HEK293T (cell line): ENCODE results near the gene SRBD1.

Experiments used
- CTCF ChIA-PET: fragments of 350-600 bp; formaldehyde crosslinking; extraction: SDS; loops from one replicate; lab custom pipeline; 2021; ENCODE audit warnings: antibody characterized with exemption, inconsistent platforms; lab: Yijun Ruan, JAX
- POLR2A ChIA-PET: fragments of 350-600 bp; formaldehyde crosslinking; extraction: SDS; loops from one replicate; lab custom pipeline; 2020; ENCODE audit warnings: antibody characterized with exemption, inconsistent platforms; lab: Yijun Ruan, JAX
- DNase-seq: peaks from one replicate; pipeline ENCODE4 v3.0.0; 2012; ENCODE audit warnings: mixed read lengths; ENCODE audit errors: extremely low spot score
- ARNT ChIP-seq: fragments of 450-650 bp; IDR thresholded peaks from 2 replicates; pipeline ENCODE4 v1.6.1; 2017; ENCODE audit warnings: mild to moderate bottlenecking
- BHLHE40 ChIP-seq: fragments of 450-650 bp; IDR thresholded peaks from 2 replicates; pipeline ENCODE4 v1.6.1; 2016; ENCODE audit warnings: mild to moderate bottlenecking, moderate library complexity, borderline replicate concordance
- CTBP1 ChIP-seq: fragments of 450-650 bp; IDR thresholded peaks from 2 replicates; pipeline ENCODE4 v1.6.1; 2016; ENCODE audit warnings: borderline replicate concordance
- ELF4 ChIP-seq: fragments of 450-650 bp; IDR thresholded peaks from 2 replicates; pipeline ENCODE4 v1.6.1; 2017; ENCODE audit warnings: antibody characterized with exemption
- FOXA1 ChIP-seq: fragments of 450-650 bp; IDR thresholded peaks from 2 replicates; pipeline ENCODE4 v1.6.1; 2016; ENCODE audit warnings: mild to moderate bottlenecking
- FOXK2 ChIP-seq: fragments of 450-650 bp; IDR thresholded peaks from 2 replicates; pipeline ENCODE4 v1.6.1; 2016; ENCODE audit warnings: mild to moderate bottlenecking
- FOXM1 ChIP-seq: fragments of 450-650 bp; IDR thresholded peaks from 2 replicates; pipeline ENCODE4 v1.6.1; 2017; ENCODE audit warnings: mild to moderate bottlenecking, borderline replicate concordance
- HDGF ChIP-seq: fragments of 450-650 bp; IDR thresholded peaks from 2 replicates; pipeline ENCODE4 v1.6.1; 2017; ENCODE audit warnings: antibody characterized with exemption, borderline replicate concordance
- L3MBTL2 ChIP-seq: fragments of 450-650 bp; conservative IDR thresholded peaks from 2 replicates; pipeline ENCODE4 v1.6.1; 2016; ENCODE audit warnings: mild to moderate bottlenecking
- LEF1 ChIP-seq: fragments of 450-650 bp; IDR thresholded peaks from 2 replicates; pipeline ENCODE4 v1.6.1; 2017; ENCODE audit warnings: mild to moderate bottlenecking, borderline replicate concordance
- NFRKB ChIP-seq: fragments of 450-650 bp; IDR thresholded peaks from 2 replicates; pipeline ENCODE4 v1.6.1; 2016; ENCODE audit warnings: mild to moderate bottlenecking, moderate library complexity
- SP1 ChIP-seq: fragments of 450-650 bp; IDR thresholded peaks from 2 replicates; pipeline ENCODE4 v1.6.1; 2017
- SUZ12 ChIP-seq: fragments of 450-650 bp; IDR thresholded peaks from 2 replicates; pipeline ENCODE4 v1.6.1; 2016; ENCODE audit warnings: mild to moderate bottlenecking
- TARDBP ChIP-seq: fragments of 450-650 bp; IDR thresholded peaks from 2 replicates; pipeline ENCODE4 v1.6.1; 2016
- ZNF384 ChIP-seq: fragments of 450-650 bp; IDR thresholded peaks from 2 replicates; pipeline ENCODE4 v1.6.1; 2016
- TF ChIP-seq, protein P1 (sequence below): fragments of 450-650 bp; IDR thresholded peaks from 2 replicates; pipeline ENCODE4 v1.6.1; 2016

The SRBD1 gene

GRCh38 chr2:45533771-45534170, 77.3 kb downstream of the SRBD1 start:
- TF ChIP-seq, protein P1, sequence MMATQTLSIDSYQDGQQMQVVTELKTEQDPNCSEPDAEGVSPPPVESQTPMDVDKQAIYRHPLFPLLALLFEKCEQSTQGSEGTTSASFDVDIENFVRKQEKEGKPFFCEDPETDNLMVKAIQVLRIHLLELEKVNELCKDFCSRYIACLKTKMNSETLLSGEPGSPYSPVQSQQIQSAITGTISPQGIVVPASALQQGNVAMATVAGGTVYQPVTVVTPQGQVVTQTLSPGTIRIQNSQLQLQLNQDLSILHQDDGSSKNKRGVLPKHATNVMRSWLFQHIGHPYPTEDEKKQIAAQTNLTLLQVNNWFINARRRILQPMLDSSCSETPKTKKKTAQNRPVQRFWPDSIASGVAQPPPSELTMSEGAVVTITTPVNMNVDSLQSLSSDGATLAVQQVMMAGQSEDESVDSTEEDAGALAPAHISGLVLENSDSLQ, result no peak
- TF ChIP-seq BHLHE40 (no peak), FOXA1 (no peak), ELF4 (no peak), CTBP1 (no peak), L3MBTL2 (no peak), NFRKB (no peak), FOXM1 (no peak)
- POLR2A ChIA-PET, result no interaction called here
- CTCF ChIA-PET, result no interaction called here
- no peak for DNase-seq

- ChIA-PET POLR2A (no interaction called here), CTCF (no interaction called here)
- TF ChIP-seq L3MBTL2, result no peak
- TF ChIP-seq SP1, result no peak
- no peak for TF ChIP-seq LEF1
- no peak for TF ChIP-seq FOXK2
- TF ChIP-seq TARDBP, result no peak
- TF ChIP-seq CTBP1, result no peak
- no peak for TF ChIP-seq FOXM1
- TF ChIP-seq ZNF384, result no peak
- TF ChIP-seq, protein P1, result no peak
- no peak for TF ChIP-seq ELF4
- TF ChIP-seq ARNT, result no peak
- TF ChIP-seq SUZ12, result no peak
- no peak for TF ChIP-seq NFRKB
- no peak for TF ChIP-seq HDGF
- no peak for TF ChIP-seq BHLHE40
- TF ChIP-seq FOXA1, result no peak
- no peak for DNase-seq
Measured at GRCh38 chr2:45532181-45532580, 78.9 kb downstream of the SRBD1 start.

- ChIA-PET CTCF (no interaction called here), POLR2A (no interaction called here)
- TF ChIP-seq ELF4 (no peak), FOXK2 (no peak), LEF1 (no peak)
- DNase-seq, result no peak
Measured at GRCh38 chr2:45524016-45524415, 87.1 kb downstream of the SRBD1 start.

DNA sequence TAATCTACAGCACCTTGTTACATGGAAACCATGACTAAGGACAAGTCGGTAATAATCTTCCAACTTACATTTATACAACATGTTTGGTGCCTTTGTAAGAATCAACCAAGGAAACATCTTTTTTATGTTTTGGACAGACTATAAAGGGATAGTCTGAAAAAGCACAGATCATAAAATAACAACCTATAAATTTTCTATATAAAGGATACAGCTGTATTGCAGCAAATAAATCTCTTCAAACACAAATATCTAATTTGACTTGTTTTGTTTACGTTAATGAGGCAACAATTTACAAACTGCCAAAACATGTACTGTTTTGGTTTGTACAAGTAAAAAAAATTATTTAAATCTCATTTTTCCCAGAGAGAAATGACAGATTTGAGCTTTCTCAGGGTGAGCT, 92.5 kb downstream of the SRBD1 start:
- DNase-seq, result no peak
- TF ChIP-seq NFRKB (no peak), HDGF (no peak), FOXA1 (no peak), L3MBTL2 (no peak), ELF4 (no peak), TARDBP (no peak), CTBP1 (no peak)
- ChIA-PET CTCF (interaction anchor here (0.8 kb wide), 1 partner anchor 67 kb away, joined by 5 read pairs; no protein-coding TSS in a partner anchor), POLR2A (no interaction called here)

DNA sequence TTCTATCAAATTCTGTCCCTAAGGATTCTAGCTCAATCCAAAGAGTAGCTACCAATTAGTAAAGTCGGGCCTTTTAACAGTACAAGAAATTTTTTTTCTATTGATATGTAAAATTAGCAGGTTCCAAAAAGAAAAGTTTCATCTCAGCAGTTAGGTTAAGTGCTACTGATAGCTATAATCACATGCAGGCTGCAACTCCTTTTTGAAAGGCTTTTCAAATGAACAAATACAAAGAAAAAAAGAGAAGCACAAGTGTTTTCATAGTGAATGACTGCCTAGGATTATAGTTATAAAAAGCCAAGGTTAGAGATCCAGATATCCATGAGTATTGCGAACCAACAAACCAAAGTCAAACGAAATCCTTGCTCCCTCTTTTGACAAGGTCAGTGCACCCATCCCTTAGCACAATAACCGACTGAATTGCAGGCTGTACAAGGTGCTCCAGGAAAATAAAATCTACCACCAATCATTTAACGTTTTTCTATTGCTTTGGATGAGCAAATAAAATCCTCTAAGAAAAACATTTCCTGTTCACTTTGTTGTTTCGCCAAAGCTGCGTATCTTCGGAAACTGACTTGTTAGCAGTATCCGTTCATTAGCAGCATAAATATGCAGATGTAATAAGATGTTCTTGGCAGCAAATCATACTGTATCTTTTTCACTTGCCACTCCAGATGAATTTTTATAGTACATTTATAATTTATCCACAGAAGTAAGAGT, 100.2 kb downstream of the SRBD1 start:
- TF ChIP-seq FOXA1, result no peak
- TF ChIP-seq NFRKB, result no peak
- no peak for TF ChIP-seq SUZ12
- TF ChIP-seq FOXK2, result no peak
- no peak for DNase-seq
- CTCF ChIA-PET, result no interaction called here
- POLR2A ChIA-PET, result no interaction called here

DNA sequence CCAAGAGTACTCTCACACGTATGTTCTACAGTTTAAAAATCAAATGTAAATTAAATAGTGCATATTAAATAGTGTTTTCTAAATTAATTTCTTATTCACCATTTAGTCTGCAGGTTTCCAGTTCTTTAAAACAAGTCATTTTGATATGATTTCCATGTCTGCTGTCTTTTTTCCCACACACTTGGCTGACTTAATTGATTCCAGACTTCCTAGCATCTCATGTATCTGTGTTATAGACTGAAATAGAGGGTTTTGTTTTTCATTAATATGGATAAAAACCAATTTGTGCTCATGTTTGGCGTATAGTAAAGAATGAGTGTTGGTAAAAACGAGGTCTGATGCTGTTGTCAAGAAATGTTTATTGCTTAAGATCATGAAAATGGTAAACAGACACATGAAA, 104.3 kb downstream of the SRBD1 start:
- ChIA-PET POLR2A (no interaction called here), CTCF (no interaction called here)
- no peak for DNase-seq
- TF ChIP-seq FOXM1 (no peak), ZNF384 (no peak), BHLHE40 (no peak), HDGF (no peak), CTBP1 (no peak), NFRKB (no peak), L3MBTL2 (no peak)

- CTCF ChIA-PET, result no interaction called here
- POLR2A ChIA-PET, result no interaction called here
- no peak for TF ChIP-seq LEF1
- TF ChIP-seq FOXA1, result no peak
- no peak for TF ChIP-seq SP1
- no peak for TF ChIP-seq HDGF
- TF ChIP-seq, protein P1, result no peak
- TF ChIP-seq ARNT, result no peak
- no peak for TF ChIP-seq SUZ12
- TF ChIP-seq FOXK2, result no peak
- TF ChIP-seq NFRKB, result no peak
- no peak for TF ChIP-seq CTBP1
- TF ChIP-seq BHLHE40, result no peak
- TF ChIP-seq TARDBP, result no peak
- TF ChIP-seq ZNF384, result no peak
- no peak for TF ChIP-seq L3MBTL2
- no peak for TF ChIP-seq ELF4
- no peak for TF ChIP-seq FOXM1
- DNase-seq, result no peak
Measured at GRCh38 chr2:45505138-45505537, 105.9 kb downstream of the SRBD1 start.
